Keratinocyte (primary cell): Measurements from ENCODE around the gene UGT1A6. TPM values are rescaled to one million over a fixed set of nuclear protein-coding genes. Genes with fewer than 3 reads are reported as not detected.

Experiments used
- DNase-seq: peaks from one replicate; pipeline ENCODE4 v3.0.0-alpha.2; 2011; ENCODE audit warnings: low read depth, missing footprints, low spot score
- FAIRE-seq: peaks from 2 replicates; lab custom pipeline; 2011; peaks lifted over from hg19 to GRCh38; lab: Jason Lieb, UNC
- H2AFZ ChIP-seq: 2 replicates; pipeline ENCODE4 v1.6.0; 2012; ENCODE audit warnings: low read length, control low read depth, inconsistent platforms; ENCODE audit not compliant: control insufficient read depth
- H3K27ac ChIP-seq: 2 replicates; pipeline ENCODE4 v1.5.1; 2011; ENCODE audit warnings: low read length; ENCODE audit not compliant: control insufficient read depth, insufficient read depth
- H3K27me3 ChIP-seq: 3 replicates; pipeline ENCODE4 v1.6.0; 2011; ENCODE audit warnings: low read length; ENCODE audit not compliant: control insufficient read depth, insufficient read depth; ENCODE audit errors: extremely low read depth
- H3K36me3 ChIP-seq, 2 experiments: 2 replicates in 1 of 2; 3 replicates in 1 of 2; pipeline ENCODE4 v1.5.1; 2011; ENCODE audit warnings: low read length in 2 of 2, mild to moderate bottlenecking in 1 of 2; ENCODE audit not compliant: control insufficient read depth in 2 of 2, insufficient read depth in 2 of 2; ENCODE audit errors: extremely low read depth in 1 of 2
- H3K4me1 ChIP-seq: 3 replicates; pipeline ENCODE4 v1.5.1; 2011; ENCODE audit warnings: low read length; ENCODE audit not compliant: control insufficient read depth, insufficient read depth; ENCODE audit errors: extremely low read depth
- H3K4me2 ChIP-seq: 3 replicates; pipeline ENCODE4 v1.6.0; 2011; ENCODE audit warnings: low read depth, low read length; ENCODE audit not compliant: control insufficient read depth, insufficient read depth; ENCODE audit errors: extremely low read depth
- H3K4me3 ChIP-seq, 3 experiments: fragments of 200-600 bp in 1 of 3; sonication (generic) in 1 of 3; 2 replicates in 2 of 3; 3 replicates in 1 of 3; pipeline ENCODE4 v1.5.1; 2011 to 2016; ENCODE audit warnings: low read length in 3 of 3, mild to moderate bottlenecking in 3 of 3, control low read depth in 2 of 3, inconsistent platforms in 1 of 3, low read depth in 1 of 3, mixed read lengths in 1 of 3, mixed run types in 1 of 3, moderate library complexity in 1 of 3; ENCODE audit not compliant: control insufficient read depth in 2 of 3, insufficient read depth in 2 of 3; ENCODE audit errors: extremely low read depth in 1 of 3
- H3K79me2 ChIP-seq: 2 replicates; pipeline ENCODE4 v1.6.0; 2012; ENCODE audit warnings: low read length; ENCODE audit not compliant: control insufficient read depth, insufficient read depth
- H3K9ac ChIP-seq: 3 replicates; pipeline ENCODE4 v1.6.0; 2011; ENCODE audit warnings: low read length; ENCODE audit not compliant: control insufficient read depth, insufficient read depth; ENCODE audit errors: extremely low read depth
- H3K9me1 ChIP-seq: 3 replicates; pipeline ENCODE4 v1.6.0; 2011; ENCODE audit warnings: low read length; ENCODE audit not compliant: control insufficient read depth, insufficient read depth; ENCODE audit errors: extremely low read depth
- H3K9me3 ChIP-seq: 2 replicates; pipeline ENCODE4 v1.5.1; 2012; ENCODE audit warnings: low read depth, low read length; ENCODE audit not compliant: control insufficient read depth
- H4K20me1 ChIP-seq: 3 replicates; pipeline ENCODE4 v1.6.0; 2011; ENCODE audit warnings: low read length; ENCODE audit not compliant: control insufficient read depth, insufficient read depth; ENCODE audit errors: extremely low read depth
- EZH2 ChIP-seq: IDR thresholded peaks from one replicate; pipeline ENCODE4 v1.6.1; 2012; ENCODE audit warnings: inconsistent platforms, mild to moderate bottlenecking, low read length, moderate library complexity
- dilution Hi-C: fragments of 300-500 bp; cut with MboI; formaldehyde crosslinking; loops from one replicate; pipeline ENCODE4 v1.7.0; 2020; ENCODE audit warnings: low sequenced_read_pairs; ENCODE audit not compliant: extremely low pct_ligation_motif_present
- polyA plus RNA-seq, 5 experiments: library from polyadenylated mRNA; depleted of rRNA in 3 of 5; stranded (reverse) in 3 of 5; stranded (forward) in 1 of 5; unstranded in 1 of 5; fragments of >200 nt; gene quantifications; 1 replicate in 1 of 5; 2 replicates in 3 of 5; 3 replicates in 1 of 5; pipeline versions ENCODE4 v1.2.1 to v1.2.3, GENCODE V29; 2011 to 2012; ENCODE audit warnings: missing spikeins in 2 of 5, low read depth in 1 of 5, low replicate concordance in 1 of 5
- TF ChIP-seq, protein P1 (sequence below), 3 experiments: IDR thresholded peaks in 1 of 3; conservative IDR thresholded peaks in 1 of 3; optimal IDR thresholded peaks in 1 of 3; 2 replicates in 2 of 3; 3 replicates in 1 of 3; pipeline versions ENCODE3 to v1.5.1; 2011; ENCODE audit warnings: low read length in 3 of 3, mild to moderate bottlenecking in 3 of 3, moderate library complexity in 2 of 3, control low read depth in 1 of 3, inconsistent platforms in 1 of 3; ENCODE audit not compliant: insufficient read depth in 2 of 3; ENCODE audit errors: extremely low read depth in 1 of 3

UGT1A6 gene
- polyA plus RNA-seq, 1 donor (not counting 4 experiments of a cell fraction or from before 2014, with no cell fraction given) = 133 TPM

DNA sequence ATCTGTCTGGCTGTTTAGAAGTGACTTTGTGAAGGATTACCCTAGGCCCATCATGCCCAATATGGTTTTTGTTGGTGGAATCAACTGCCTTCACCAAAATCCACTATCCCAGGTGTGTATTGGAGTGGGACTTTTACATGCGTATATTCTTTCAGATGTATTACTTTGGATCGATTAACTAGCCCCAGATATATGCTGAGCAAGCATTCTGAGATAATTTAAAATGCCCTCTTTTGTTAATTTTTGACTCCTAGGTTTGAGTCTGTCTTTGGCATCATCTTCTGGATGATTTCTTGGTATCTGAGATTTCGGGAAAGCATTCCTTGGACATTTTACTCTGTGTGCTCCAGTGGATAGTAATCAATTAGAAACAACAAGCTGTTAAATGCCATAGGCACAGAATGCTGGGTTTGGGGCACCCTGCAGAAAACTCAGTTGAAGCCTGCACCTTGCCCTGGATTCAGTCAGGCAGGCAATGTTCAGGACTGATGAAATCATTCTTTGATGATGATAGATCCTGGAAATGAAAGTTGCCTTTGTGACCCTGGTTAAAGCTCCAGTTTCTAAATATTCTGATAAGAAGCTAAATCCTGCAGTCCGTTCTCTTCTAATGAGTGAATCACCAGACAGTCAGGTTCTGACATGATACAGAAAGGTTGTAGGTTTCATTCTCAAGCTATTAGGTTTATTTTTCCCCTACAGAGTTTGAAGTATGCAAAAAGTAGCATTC is 68.5 kb downstream of the UGT1A6 start:
- H3K9me1 ChIP-seq = no peaks in the 10 kb centered on the region
- dilution Hi-C loops = no loop called here
- no peak overlapping the region for H2AFZ ChIP-seq
- peak overlapping the region; percentile 16 for H3K27ac ChIP-seq
- TF ChIP-seq, protein P1, sequence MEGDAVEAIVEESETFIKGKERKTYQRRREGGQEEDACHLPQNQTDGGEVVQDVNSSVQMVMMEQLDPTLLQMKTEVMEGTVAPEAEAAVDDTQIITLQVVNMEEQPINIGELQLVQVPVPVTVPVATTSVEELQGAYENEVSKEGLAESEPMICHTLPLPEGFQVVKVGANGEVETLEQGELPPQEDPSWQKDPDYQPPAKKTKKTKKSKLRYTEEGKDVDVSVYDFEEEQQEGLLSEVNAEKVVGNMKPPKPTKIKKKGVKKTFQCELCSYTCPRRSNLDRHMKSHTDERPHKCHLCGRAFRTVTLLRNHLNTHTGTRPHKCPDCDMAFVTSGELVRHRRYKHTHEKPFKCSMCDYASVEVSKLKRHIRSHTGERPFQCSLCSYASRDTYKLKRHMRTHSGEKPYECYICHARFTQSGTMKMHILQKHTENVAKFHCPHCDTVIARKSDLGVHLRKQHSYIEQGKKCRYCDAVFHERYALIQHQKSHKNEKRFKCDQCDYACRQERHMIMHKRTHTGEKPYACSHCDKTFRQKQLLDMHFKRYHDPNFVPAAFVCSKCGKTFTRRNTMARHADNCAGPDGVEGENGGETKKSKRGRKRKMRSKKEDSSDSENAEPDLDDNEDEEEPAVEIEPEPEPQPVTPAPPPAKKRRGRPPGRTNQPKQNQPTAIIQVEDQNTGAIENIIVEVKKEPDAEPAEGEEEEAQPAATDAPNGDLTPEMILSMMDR (optimal IDR thresholded peaks at IDR 0.05 in 1 of 3, IDR thresholded peaks at IDR 0.05 in 1 of 3, conservative IDR thresholded peaks at IDR 0.05 in 1 of 3; ENCODE audit: extremely low read depth in 1 of 3, insufficient read depth in 2 of 3, low read length in 3 of 3) = no peak
- no peak for TF ChIP-seq EZH2
- H3K9me3 ChIP-seq = no peaks in the 10 kb centered on the region
- H3K4me2 ChIP-seq = peak overlapping the region; percentile 80
- DNase-seq (peak; percentile 28), FAIRE-seq (peak; percentile 90)
- H3K9ac ChIP-seq = no peak overlapping the region
- H4K20me1 ChIP-seq = no peaks in the 10 kb centered on the region
- no peaks in the 10 kb centered on the region for H3K27me3 ChIP-seq
- H3K36me3 ChIP-seq = no peaks in the 10 kb centered on the region
- peaks cover 9% of the 10 kb centered on the region for H3K79me2 ChIP-seq
- peaks cover 34% of the 10 kb centered on the region for H3K4me1 ChIP-seq
- peak overlapping the region in 1 of 3 experiments; percentile 40 for H3K4me3 ChIP-seq

DNA sequence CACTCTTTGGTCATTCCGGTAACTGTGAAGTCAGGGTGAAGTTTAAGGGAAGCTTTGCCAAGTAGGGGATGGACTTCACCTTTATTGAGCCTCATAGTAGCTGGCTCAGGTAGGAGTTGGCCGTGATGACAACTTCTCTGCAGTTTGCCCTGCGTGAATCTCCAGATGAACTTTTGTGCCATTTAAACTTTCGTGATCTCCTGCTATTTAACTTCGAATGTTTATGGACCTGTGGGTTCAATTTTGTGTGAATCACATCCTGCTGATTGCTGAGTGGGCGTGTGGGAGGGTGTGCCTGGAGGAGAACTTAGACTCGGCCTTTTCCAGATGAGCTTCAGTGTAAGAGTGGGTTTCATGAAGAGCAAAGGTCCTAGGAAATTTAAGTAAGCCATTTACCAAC is 71.6 kb downstream of the UGT1A6 start:
- Histone ChIP-seq H3K27me3 (no peaks in the 10 kb centered on the region), H3K4me3 (no peak overlapping the region), H3K4me1 (peaks cover 34% of the 10 kb centered on the region), H3K27ac (no peak overlapping the region), H3K9me3 (no peaks in the 10 kb centered on the region), H3K9me1 (no peaks in the 10 kb centered on the region), H3K79me2 (peaks cover 7% of the 10 kb centered on the region), H3K36me3 (peaks cover 5 to 10% of the 10 kb centered on the region in 2 experiments), H3K9ac (no peak overlapping the region), H3K4me2 (peak overlapping the region; percentile 44), H2AFZ (no peak overlapping the region), H4K20me1 (no peaks in the 10 kb centered on the region)
- DNase-seq (no peak), FAIRE-seq (peak; percentile 23)
- no peak for TF ChIP-seq EZH2
- TF ChIP-seq, protein P1 (optimal IDR thresholded peaks at IDR 0.05 in 1 of 3, IDR thresholded peaks at IDR 0.05 in 1 of 3, conservative IDR thresholded peaks at IDR 0.05 in 1 of 3; ENCODE audit: extremely low read depth in 1 of 3, insufficient read depth in 2 of 3, low read length in 3 of 3) = no peak
- dilution Hi-C loops = no loop called here
